Neural progenitor cell (in vitro differentiated cells): ENCODE results near the gene C8A.

Source experiments
- CTCF ChIP-seq: fragments of 200-600 bp; sonication (generic); IDR thresholded peaks from 2 replicates; pipeline ENCODE4 v1.5.1; 2017; ENCODE audit warnings: antibody characterized with exemption, mild to moderate bottlenecking
- EZH2 ChIP-seq: fragments of 200-600 bp; sonication (generic); IDR thresholded peaks from 2 replicates; pipeline ENCODE4 v1.6.1; 2017; ENCODE audit warnings: antibody characterized with exemption, mild to moderate bottlenecking, moderate library complexity

GRCh38 chr1:56933161-56933560, 78.6 kb downstream of the C8A start:
- no peak for TF ChIP-seq CTCF
- no peak for TF ChIP-seq EZH2
